IPS-20b (cell line): Measurements from ENCODE around the gene AJAP1.

Experiments used
- H3K27ac ChIP-seq: one replicate; pipeline ENCODE4 v1.5.1; 2013; ENCODE audit warnings: low read length
- H3K27me3 ChIP-seq: 2 replicates; pipeline ENCODE4 v1.6.1; 2013; ENCODE audit warnings: mild to moderate bottlenecking, low read length, inconsistent platforms; ENCODE audit not compliant: insufficient read depth
- H3K36me3 ChIP-seq: 2 replicates; pipeline ENCODE4 v1.6.1; 2013; ENCODE audit warnings: low read depth, mild to moderate bottlenecking, inconsistent platforms, low read length, moderate library complexity; ENCODE audit not compliant: insufficient read depth
- H3K4me1 ChIP-seq: 2 replicates; pipeline ENCODE4 v1.6.1; 2013; ENCODE audit warnings: mild to moderate bottlenecking, control low read depth, inconsistent platforms, low read length, moderate library complexity; ENCODE audit not compliant: insufficient read depth
- H3K4me3 ChIP-seq: 2 replicates; pipeline ENCODE4 v1.5.1; 2013; ENCODE audit warnings: mild to moderate bottlenecking, low read length, inconsistent platforms
- H3K9ac ChIP-seq: 2 replicates; pipeline ENCODE4 v1.6.1; 2013; ENCODE audit warnings: low read depth, mild to moderate bottlenecking, inconsistent platforms, low read length, moderate library complexity
- H3K9me3 ChIP-seq: 2 replicates; pipeline ENCODE4 v1.6.1; 2013; ENCODE audit warnings: mild to moderate bottlenecking, low read depth, low read length, inconsistent platforms; ENCODE audit not compliant: insufficient read depth

Gene AJAP1

DNA sequence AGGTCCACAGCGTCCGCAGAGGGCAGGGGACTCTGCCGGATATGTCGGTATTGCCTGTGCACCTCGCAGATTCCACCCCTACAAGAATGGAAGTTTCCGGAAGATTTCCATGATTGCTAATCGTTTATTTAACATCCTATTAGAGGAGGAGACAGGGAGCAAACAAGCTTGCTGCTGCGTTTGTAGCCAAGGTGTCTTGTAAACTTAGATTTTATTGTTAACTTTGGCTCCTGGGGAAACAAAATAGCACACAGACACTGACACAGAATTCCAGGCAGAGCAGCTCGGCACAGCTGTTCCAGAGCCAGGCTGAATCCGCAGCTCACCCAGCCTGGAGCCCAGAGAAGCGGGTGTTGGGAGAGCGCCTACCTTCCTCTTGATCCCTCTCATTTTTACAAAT lies 75.7 kb downstream of the AJAP1 start:
- Histone ChIP-seq H3K9me3 (no peaks in the 10 kb centered on the region), H3K27me3 (no peaks in the 10 kb centered on the region), H3K36me3 (no peaks in the 10 kb centered on the region), H3K9ac (no peak overlapping the region), H3K27ac (no peak overlapping the region), H3K4me1 (no peaks in the 10 kb centered on the region), H3K4me3 (no peak overlapping the region)

DNA sequence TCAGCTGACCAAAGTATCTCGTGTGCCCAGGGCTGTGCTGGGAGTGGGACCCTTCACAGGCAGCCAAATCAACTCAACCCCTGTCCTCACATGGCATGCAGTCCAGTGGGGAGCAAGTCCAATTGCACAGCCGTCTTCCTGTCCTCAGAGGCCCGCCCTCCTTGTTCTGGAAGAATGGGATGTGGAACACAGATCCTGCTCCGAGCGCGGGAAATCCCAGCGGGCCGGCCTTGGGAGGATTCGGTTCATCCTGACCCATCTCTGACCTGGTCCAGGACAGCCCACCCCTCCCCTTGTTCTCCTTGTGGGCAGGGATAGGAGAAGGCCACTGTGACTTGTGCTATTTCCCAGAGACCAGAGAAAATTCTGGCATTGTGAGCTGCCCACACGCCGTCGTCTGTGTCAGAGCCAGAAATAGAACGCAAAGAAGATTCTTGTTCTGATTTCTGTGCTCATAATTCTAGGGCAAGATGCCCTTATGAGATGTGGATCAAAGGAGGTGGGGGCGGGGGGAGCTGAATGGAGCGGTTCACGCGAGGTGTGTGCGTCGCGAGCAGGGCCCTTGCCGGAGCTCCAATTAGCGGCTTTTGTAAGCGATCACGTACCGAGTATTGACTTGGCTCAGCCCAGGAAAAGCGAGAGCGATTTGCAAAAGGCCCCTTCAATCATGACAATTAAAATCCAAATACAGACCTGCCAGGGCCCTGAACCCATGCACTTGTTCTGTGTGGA lies 79.2 kb downstream of the AJAP1 start:
- Histone ChIP-seq H3K9ac (no peak overlapping the region), H3K4me1 (no peaks in the 10 kb centered on the region; the same call in 1 of the 2 replicates), H3K27me3 (no peaks in the 10 kb centered on the region)

DNA sequence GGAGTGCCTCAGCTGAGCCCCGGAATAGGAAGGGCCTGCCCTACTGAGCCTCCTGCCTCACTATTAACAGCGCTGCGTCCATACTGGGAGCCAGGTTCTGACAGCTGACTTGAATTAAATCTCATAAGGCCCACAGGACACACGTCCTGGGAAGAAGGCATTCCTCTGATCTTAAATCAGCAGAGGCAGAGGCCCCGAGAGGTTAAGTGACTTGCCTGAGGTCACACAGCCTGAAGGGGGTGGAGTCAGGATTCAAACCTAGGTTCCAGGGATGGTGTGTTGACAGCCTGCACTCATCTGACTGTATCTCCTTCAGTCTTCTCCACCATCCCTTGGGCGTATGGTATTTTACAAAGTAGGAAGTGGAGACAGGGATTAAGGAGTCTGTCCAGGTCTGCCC lies 79.8 kb downstream of the AJAP1 start:
- no peaks in the 10 kb centered on the region for H3K36me3 ChIP-seq
- no peak overlapping the region for H3K4me3 ChIP-seq
- no peaks in the 10 kb centered on the region; the same call in 1 of the 2 replicates for H3K4me1 ChIP-seq
- no peaks in the 10 kb centered on the region for H3K27me3 ChIP-seq
- H3K9me3 ChIP-seq: no peaks in the 10 kb centered on the region; the same call in 1 of the 2 replicates
- no peak overlapping the region for H3K9ac ChIP-seq
- no peak overlapping the region for H3K27ac ChIP-seq

More for the DNA sequence above, 79.2 kb downstream of the AJAP1 start:
- H3K4me3 ChIP-seq: no peak overlapping the region
- H3K36me3 ChIP-seq: no peaks in the 10 kb centered on the region
- no peaks in the 10 kb centered on the region; the same call in 1 of the 2 replicates for H3K9me3 ChIP-seq
- no peak overlapping the region for H3K27ac ChIP-seq

DNA sequence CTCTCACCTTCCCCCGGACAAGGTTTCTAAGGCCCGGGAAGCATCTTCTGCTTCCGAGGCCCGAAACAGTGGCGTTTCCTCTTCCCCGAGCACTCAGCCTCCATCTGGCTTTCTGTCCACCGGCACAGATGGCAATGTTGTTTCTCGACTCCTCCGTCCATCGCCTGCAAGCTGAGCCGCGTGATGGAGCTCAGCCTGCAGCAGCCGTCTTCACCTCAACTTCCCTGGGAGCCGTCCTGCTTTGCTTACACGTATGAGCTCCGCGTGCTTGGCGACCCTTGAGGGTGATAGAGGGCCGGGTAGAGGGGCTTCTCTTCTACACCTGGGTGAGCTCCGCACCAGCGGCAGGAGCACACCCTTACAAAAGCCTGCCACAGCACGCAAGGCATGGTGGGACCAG lies 80.4 kb downstream of the AJAP1 start:
- no peaks in the 10 kb centered on the region; the same call in 1 of the 2 replicates for H3K4me1 ChIP-seq
- no peaks in the 10 kb centered on the region for H3K27me3 ChIP-seq
- H3K9ac ChIP-seq: no peak overlapping the region
- H3K9me3 ChIP-seq: no peaks in the 10 kb centered on the region; the same call in 1 of the 2 replicates
- H3K36me3 ChIP-seq: no peaks in the 10 kb centered on the region
- no peak overlapping the region for H3K27ac ChIP-seq
- no peak overlapping the region for H3K4me3 ChIP-seq

DNA sequence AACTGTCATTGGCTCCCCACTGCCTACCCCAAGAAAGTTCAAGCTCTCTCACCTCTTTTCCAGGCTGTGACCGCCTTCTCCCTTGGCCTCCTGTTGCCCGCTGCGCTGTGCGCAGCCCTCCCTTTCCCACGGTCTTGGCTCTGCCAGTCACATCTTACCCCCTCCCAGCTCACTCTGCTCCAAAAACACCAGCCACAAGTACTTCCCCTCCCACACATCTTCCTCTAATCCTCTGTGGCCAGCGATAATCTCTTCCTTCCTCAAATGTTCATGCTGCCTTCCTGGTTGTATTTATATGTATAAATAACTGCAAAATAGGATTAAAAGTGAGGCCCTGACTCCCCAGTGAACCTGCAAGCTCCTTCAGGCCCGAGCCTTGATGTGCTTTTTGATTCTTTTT lies 81.8 kb downstream of the AJAP1 start:
- no peaks in the 10 kb centered on the region for H3K27me3 ChIP-seq
- H3K9ac ChIP-seq: no peak overlapping the region
- H3K9me3 ChIP-seq: no peaks in the 10 kb centered on the region; the same call in 1 of the 2 replicates
- no peaks in the 10 kb centered on the region; the same call in 1 of the 2 replicates for H3K4me1 ChIP-seq
- no peaks in the 10 kb centered on the region for H3K36me3 ChIP-seq
- no peak overlapping the region for H3K27ac ChIP-seq
- no peak overlapping the region for H3K4me3 ChIP-seq

DNA sequence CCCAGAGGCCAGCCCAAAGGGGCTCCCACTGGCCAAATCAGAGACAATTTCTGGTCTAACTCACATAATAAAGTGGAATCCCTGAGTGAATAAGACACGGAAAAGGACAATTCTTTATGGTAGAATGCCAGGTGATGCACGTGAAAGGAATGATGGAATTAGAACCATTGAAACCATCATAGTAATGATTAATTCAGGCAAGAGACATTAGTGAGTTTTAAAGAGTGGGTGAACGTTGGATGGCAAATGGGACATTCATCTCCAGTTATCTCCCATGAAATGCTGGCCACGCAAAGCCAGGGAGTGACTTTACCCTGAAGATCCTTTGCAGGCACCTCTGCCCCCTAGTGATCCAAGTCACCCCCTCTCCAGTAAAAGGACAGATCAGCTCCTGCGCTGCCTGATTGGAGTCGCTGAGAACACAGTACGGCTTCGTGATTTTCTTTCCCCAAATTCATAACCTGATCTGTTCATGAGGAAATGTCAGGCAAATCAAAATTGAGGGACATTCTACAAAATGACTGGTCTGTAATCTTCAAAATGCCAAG lies 87.5 kb downstream of the AJAP1 start:
- Histone ChIP-seq H3K9ac (no peak overlapping the region), H3K4me1 (no peaks in the 10 kb centered on the region), H3K4me3 (no peak overlapping the region), H3K9me3 (no peaks in the 10 kb centered on the region; the same call in 1 of the 2 replicates), H3K27me3 (no peaks in the 10 kb centered on the region), H3K36me3 (no peaks in the 10 kb centered on the region), H3K27ac (no peak overlapping the region)

DNA sequence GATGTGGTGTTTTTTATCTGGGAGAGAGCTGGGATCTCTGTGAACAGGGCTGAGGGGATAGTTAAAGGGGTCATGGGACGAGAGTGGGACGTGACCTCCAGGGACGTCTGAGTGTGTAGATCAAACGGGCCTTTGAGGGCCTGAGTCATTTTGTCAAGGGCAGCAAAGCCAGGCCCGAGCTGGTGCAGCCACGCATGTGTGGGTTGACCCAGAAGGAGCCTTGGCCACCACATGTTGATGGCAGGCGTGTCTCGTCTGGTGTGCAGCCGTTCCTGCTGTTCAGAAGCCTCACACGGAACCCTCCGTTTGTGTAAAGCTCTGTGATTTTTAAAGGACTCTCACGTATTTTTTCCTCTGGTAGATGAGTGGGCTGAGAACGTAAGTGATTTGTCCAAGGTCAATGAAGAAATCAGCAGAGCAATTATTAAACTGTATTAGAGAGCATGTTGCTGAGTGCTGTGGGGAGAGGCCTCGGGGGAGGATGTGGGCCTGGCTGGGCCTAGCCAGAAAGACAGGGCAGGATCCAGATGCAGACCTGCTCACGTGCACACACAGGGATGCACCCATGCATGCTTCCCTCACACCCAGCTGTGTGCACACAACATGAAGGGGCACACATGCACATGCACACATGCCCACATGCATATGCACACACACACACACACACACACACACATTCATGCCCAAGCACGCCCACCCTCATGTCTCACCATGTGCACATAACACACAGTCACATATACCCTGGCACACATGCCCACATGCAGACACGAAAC lies 89.8 kb downstream of the AJAP1 start:
- Histone ChIP-seq H3K27me3 (no peaks in the 10 kb centered on the region), H3K4me3 (no peak overlapping the region), H3K36me3 (no peaks in the 10 kb centered on the region), H3K9ac (no peak overlapping the region), H3K27ac (no peak overlapping the region), H3K9me3 (no peaks in the 10 kb centered on the region), H3K4me1 (no peaks in the 10 kb centered on the region)

DNA sequence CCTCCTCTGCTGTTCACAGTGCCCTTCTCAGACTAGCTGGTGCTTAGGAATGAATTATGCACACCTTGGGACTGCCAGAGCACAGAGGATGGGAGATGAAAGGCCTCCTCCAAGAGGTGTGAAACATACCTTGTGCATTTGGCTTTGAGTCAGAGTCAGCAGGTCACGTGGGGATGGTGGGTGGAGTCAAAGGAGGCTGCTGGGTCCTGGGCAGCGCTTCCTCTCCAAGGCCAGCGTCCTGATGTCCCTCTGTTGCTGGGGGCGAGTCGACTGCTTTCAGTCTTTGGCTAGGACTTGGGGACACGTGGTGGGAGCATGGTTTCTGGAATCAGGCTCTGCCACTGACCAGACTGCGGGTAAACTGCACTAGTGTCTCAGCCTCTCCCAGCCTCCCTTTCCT lies 91.2 kb downstream of the AJAP1 start:
- H3K4me1 ChIP-seq: no peaks in the 10 kb centered on the region
- no peaks in the 10 kb centered on the region for H3K9me3 ChIP-seq
- no peak overlapping the region for H3K4me3 ChIP-seq
- H3K36me3 ChIP-seq: no peaks in the 10 kb centered on the region
- H3K27me3 ChIP-seq: no peaks in the 10 kb centered on the region
- H3K9ac ChIP-seq: no peak overlapping the region
- no peak overlapping the region for H3K27ac ChIP-seq

DNA sequence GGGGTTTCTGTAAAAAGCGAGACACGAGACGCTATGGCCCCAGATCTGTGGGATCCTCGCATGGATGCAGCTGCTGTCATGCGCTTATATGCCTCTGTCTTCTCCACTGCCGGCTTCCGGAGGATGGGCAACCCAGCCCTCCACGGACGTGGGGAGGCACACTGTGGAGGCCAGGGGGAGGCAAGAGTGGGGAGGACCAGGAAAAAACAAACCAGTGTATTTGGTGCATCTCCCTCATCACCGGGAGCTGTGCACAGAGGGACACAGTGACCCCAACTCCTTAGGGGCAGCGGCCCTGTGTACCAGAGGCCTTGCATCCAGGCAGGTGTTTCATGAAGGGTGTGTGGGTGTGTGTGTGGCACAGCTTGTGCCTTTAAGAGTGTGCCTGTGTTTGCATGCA lies 95.0 kb downstream of the AJAP1 start:
- H3K9me3 ChIP-seq: peaks cover 5% of the 10 kb centered on the region; the same call in 1 of the 2 replicates
- H3K4me3 ChIP-seq: no peak overlapping the region
- H3K9ac ChIP-seq: no peak overlapping the region
- H3K27me3 ChIP-seq: no peaks in the 10 kb centered on the region
- no peak overlapping the region for H3K27ac ChIP-seq
- H3K4me1 ChIP-seq: no peaks in the 10 kb centered on the region
- no peaks in the 10 kb centered on the region for H3K36me3 ChIP-seq

DNA sequence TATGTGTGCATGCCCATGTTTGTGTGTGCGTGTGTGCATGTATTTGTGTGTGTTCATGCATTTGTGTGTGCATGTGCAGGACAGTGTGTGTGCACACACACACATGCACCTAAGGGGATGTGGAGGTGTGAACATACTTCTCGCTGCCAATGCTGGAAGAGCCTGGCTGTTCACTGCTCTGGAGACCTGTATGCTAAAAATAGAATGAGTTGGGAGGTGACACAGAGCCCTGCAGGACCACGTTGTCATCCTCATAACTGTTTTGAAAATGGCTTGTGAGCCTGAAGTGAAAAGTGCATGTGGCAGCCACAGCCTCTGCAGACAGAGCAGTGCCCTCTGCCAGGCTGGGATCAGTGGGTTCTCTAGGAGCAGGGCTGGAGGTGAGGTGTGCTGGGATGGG lies 95.8 kb downstream of the AJAP1 start:
- H3K36me3 ChIP-seq: no peaks in the 10 kb centered on the region
- H3K9me3 ChIP-seq: peaks cover 5% of the 10 kb centered on the region; the same call in 1 of the 2 replicates
- H3K27ac ChIP-seq: no peak overlapping the region
- no peak overlapping the region for H3K4me3 ChIP-seq
- no peaks in the 10 kb centered on the region for H3K27me3 ChIP-seq
- no peak overlapping the region for H3K9ac ChIP-seq
- peaks cover 5% of the 10 kb centered on the region for H3K4me1 ChIP-seq

DNA sequence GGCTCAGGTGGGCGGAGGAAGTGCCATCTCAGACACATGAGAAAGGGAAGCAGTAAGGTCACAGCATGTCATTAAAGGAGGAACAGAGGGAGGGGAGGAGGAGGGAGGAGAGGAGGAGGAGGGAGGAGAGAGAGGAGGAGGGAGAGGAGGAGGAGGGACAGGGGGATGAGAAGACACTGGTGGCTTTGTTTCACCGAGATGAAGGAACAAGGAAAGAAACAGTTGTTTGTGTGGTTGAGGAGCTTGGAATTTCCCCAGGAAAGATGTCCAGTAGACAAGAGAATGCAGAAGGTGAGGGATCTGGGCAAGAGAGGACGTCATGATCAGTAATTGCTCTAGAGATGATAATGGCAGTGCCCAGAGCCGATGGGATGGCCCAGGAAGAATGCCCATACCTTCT lies 97.7 kb downstream of the AJAP1 start:
- Histone ChIP-seq H3K36me3 (no peaks in the 10 kb centered on the region), H3K27me3 (no peaks in the 10 kb centered on the region), H3K4me1 (peaks cover 22% of the 10 kb centered on the region), H3K9me3 (peaks cover 5% of the 10 kb centered on the region; the same call in 1 of the 2 replicates), H3K27ac (no peak overlapping the region), H3K4me3 (no peak overlapping the region), H3K9ac (no peak overlapping the region)
